ENCODE data around the gene CCR4. TPM values are rescaled to one million over a fixed set of nuclear protein-coding genes. Genes with fewer than 3 reads are reported as not detected.
"Not testable (repeated sequence)": the region's sequence is repeated elsewhere in the genome, so short reads cannot be mapped to it uniquely, and the experiment has no call there.

CCR4 gene
- polyA plus RNA-seq (2014; cell fraction: cytosol; rRNA removed) = not detected in 2 replicates
- 0.05 TPM in 1 of 2 replicates, not detected in the other for polyA plus RNA-seq (2014; cell fraction: nucleus; rRNA removed)

GRCh38 chr3:32951410-32951811, at the start of gene CCR4:
Gene CCR4 (plus strand): TSS chr3:32951644. CDS start chr3:32953423, 1,779 bp downstream.
- DNase-seq (ENCODE audit: low spot score) = no peak

- peak; percentile 75 for DNase-seq (ENCODE audit: low spot score)
Observed at GRCh38 chr3:32902887-32903371, 48.5 kb upstream of the CCR4 start.

GRCh38 chr3:32903953-32904352, 47.5 kb upstream of the CCR4 start:
- DNase-seq (ENCODE audit: low spot score) = no peak

GRCh38 chr3:32909999-32910398, 41.4 kb upstream of the CCR4 start:
- no peak for DNase-seq (ENCODE audit: low spot score)

- DNase-seq (ENCODE audit: low spot score) = no peak
Observed at GRCh38 chr3:32910954-32911353, 40.5 kb upstream of the CCR4 start.

- no peak for DNase-seq (ENCODE audit: low spot score)
Observed at GRCh38 chr3:32912046-32912445, 39.4 kb upstream of the CCR4 start.

- no peak for DNase-seq (ENCODE audit: low spot score)
Observed at GRCh38 chr3:32913790-32914446, 37.5 kb upstream of the CCR4 start.

- DNase-seq (ENCODE audit: low spot score) = no peak
Observed at GRCh38 chr3:32919920-32920319, 31.5 kb upstream of the CCR4 start.

GRCh38 chr3:32922078-32922477, 29.4 kb upstream of the CCR4 start:
- no peak for DNase-seq (ENCODE audit: low spot score)

- DNase-seq (ENCODE audit: low spot score) = no peak
Observed at GRCh38 chr3:32930161-32930560, 21.3 kb upstream of the CCR4 start.

GRCh38 chr3:32931273-32931672, 20.2 kb upstream of the CCR4 start:
- not testable (repeated sequence) for DNase-seq (ENCODE audit: low spot score)

GRCh38 chr3:32934150-32934742, 17.2 kb upstream of the CCR4 start:
- DNase-seq (ENCODE audit: low spot score) = peak; percentile 32

GRCh38 chr3:32937331-32937730, 14.1 kb upstream of the CCR4 start:
- DNase-seq (ENCODE audit: low spot score) = peak; percentile 20

- not testable (repeated sequence) for DNase-seq (ENCODE audit: low spot score)
Observed at GRCh38 chr3:32939531-32940284, 11.7 kb upstream of the CCR4 start.

- no peak for DNase-seq (ENCODE audit: low spot score)
Observed at GRCh38 chr3:32940726-32941125, 10.7 kb upstream of the CCR4 start.

GRCh38 chr3:32945136-32945535, 6.3 kb upstream of the CCR4 start:
- no peak for DNase-seq (ENCODE audit: low spot score)

- not testable (repeated sequence) for DNase-seq (ENCODE audit: low spot score)
Observed at GRCh38 chr3:32945598-32945997, 5.8 kb upstream of the CCR4 start.

GRCh38 chr3:32946973-32947788, 4.3 kb upstream of the CCR4 start:
- no peak for DNase-seq (ENCODE audit: low spot score)

GRCh38 chr3:32947789-32948238, 3.6 kb upstream of the CCR4 start:
- DNase-seq (ENCODE audit: low spot score) = peak; percentile 90

GRCh38 chr3:32948625-32949445, 2.6 kb upstream of the CCR4 start:
- no peak for DNase-seq (ENCODE audit: low spot score)
